Neural progenitor cell (in vitro differentiated cells): ENCODE data around the gene KRT2. TPM values are rescaled to one million over a fixed set of nuclear protein-coding genes. Genes with fewer than 3 reads are reported as not detected.

Experiments used
- DNase-seq: peaks from one replicate; pipeline ENCODE4 v3.0.0-alpha.2; 2016; ENCODE audit warnings: low spot score
- H2AFZ ChIP-seq: fragments of 200-600 bp; sonication (generic); replicated peaks from 2 replicates; pipeline ENCODE4 v1.6.1; 2016; ENCODE audit warnings: antibody characterized with exemption
- H3F3A ChIP-seq: fragments of 200-600 bp; sonication (generic); 2 replicates; pipeline ENCODE4 v1.6.1; 2016; ENCODE audit warnings: antibody characterized with exemption, low read depth
- H3K27ac ChIP-seq: fragments of 200-600 bp; sonication (generic); 2 replicates; pipeline ENCODE4 v1.5.1; 2016; ENCODE audit warnings: mild to moderate bottlenecking
- H3K27me3 ChIP-seq: fragments of 200-600 bp; sonication (generic); 2 replicates; pipeline ENCODE4 v1.6.1; 2016; ENCODE audit warnings: mild to moderate bottlenecking, moderate library complexity
- H3K36me3 ChIP-seq: fragments of 200-600 bp; sonication (generic); 2 replicates; pipeline ENCODE4 v1.5.1; 2016
- H3K4me1 ChIP-seq: fragments of 200-600 bp; sonication (generic); 2 replicates; pipeline ENCODE4 v1.6.1; 2016; ENCODE audit warnings: mixed run types
- H3K4me2 ChIP-seq: fragments of 200-600 bp; sonication (generic); 2 replicates; pipeline ENCODE4 v1.6.1; 2016
- H3K4me3 ChIP-seq: fragments of 200-600 bp; sonication (generic); 2 replicates; pipeline ENCODE4 v1.5.1; 2016
- H3K79me2 ChIP-seq: fragments of 200-600 bp; sonication (generic); 2 replicates; pipeline ENCODE4 v1.6.1; 2016; ENCODE audit warnings: low read depth
- H3K9ac ChIP-seq: fragments of 200-600 bp; sonication (generic); 2 replicates; pipeline ENCODE4 v1.6.1; 2016
- H3K9me3 ChIP-seq: fragments of 200-600 bp; sonication (generic); 2 replicates; pipeline ENCODE4 v1.5.1; 2016; ENCODE audit warnings: low read depth
- H4K20me1 ChIP-seq: fragments of 200-600 bp; sonication (generic); 2 replicates; pipeline ENCODE4 v1.6.1; 2016; ENCODE audit warnings: low read depth
- H3K27ac Mint-ChIP-seq: 3 replicates; pipeline ENCODE4 v1.8.0; 2021; ENCODE audit warnings: mixed read lengths
- H3K27me3 Mint-ChIP-seq: 2 replicates; pipeline ENCODE4 v1.8.0; 2022; ENCODE audit warnings: low read depth, mild to moderate bottlenecking, inconsistent platforms, moderate library complexity, mixed read lengths; ENCODE audit not compliant: insufficient read depth
- H3K36me3 Mint-ChIP-seq: 3 replicates; pipeline ENCODE4 v1.8.0; 2021; ENCODE audit warnings: mixed read lengths
- H3K4me1 Mint-ChIP-seq: 3 replicates; pipeline ENCODE4 v1.8.0; 2021; ENCODE audit warnings: mixed read lengths
- H3K4me3 Mint-ChIP-seq: 3 replicates; pipeline ENCODE4 v1.8.0; 2021; ENCODE audit warnings: mild to moderate bottlenecking, moderate library complexity, mixed read lengths
- H3K9me3 Mint-ChIP-seq: 3 replicates; pipeline ENCODE4 v1.8.0; 2020; ENCODE audit warnings: mixed read lengths
- EZH2 ChIP-seq: fragments of 200-600 bp; sonication (generic); IDR thresholded peaks from 2 replicates; pipeline ENCODE4 v1.6.1; 2017; ENCODE audit warnings: antibody characterized with exemption, mild to moderate bottlenecking, moderate library complexity
- EZH2phosphoT487 ChIP-seq: fragments of 200-600 bp; sonication (generic); IDR thresholded peaks from 2 replicates; pipeline ENCODE4 v1.6.1; 2017; ENCODE audit warnings: antibody characterized with exemption
- total RNA-seq: library from RNA; depleted of rRNA; stranded (reverse); fragments of >200 nt; gene quantifications from 2 replicates; pipeline ENCODE4 v1.2.3, GENCODE V29; 2015; ENCODE audit warnings: low replicate concordance
- TF ChIP-seq, protein P1 (sequence below): fragments of 200-600 bp; sonication (generic); IDR thresholded peaks from 2 replicates; pipeline ENCODE4 v1.5.1; 2017; ENCODE audit warnings: antibody characterized with exemption, mild to moderate bottlenecking

Gene KRT2
- total RNA-seq, 1 donor from 2014 or later = not detected

DNA sequence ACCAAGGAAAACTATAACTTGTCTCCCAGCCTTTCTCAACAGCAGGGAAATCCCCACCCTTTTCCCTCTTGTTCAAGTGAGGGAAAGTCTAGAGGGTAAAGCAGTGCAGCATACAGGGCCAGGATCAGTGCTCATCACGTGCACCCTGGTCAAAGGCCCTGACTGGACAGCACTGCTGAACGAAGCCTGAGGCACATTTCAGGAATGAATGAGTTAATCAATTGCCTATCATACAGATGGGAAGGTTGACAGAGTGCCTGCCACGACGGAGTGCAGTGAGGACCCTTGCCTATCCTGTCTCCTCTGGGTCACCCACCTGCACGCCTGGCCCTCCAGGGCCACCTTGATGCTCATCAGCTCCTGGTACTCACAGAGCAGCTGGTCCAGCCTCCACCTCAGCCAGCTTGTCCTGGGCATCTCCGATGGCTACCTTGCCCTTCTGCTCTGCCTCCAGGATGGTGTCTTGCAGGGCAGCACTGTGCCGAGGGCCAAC lies 22.0 kb downstream of the KRT2 start:
- no peaks in the 10 kb centered on the region for H3K9me3 ChIP-seq
- H3K27ac Mint-ChIP-seq = no peak overlapping the region
- no peaks in the 10 kb centered on the region for H3K36me3 Mint-ChIP-seq
- no peak overlapping the region for H3K4me3 ChIP-seq
- peaks cover 9% of the 10 kb centered on the region for H3K27me3 Mint-ChIP-seq
- TF ChIP-seq EZH2 (no peak), EZH2phosphoT487 (no peak)
- TF ChIP-seq, protein P1, sequence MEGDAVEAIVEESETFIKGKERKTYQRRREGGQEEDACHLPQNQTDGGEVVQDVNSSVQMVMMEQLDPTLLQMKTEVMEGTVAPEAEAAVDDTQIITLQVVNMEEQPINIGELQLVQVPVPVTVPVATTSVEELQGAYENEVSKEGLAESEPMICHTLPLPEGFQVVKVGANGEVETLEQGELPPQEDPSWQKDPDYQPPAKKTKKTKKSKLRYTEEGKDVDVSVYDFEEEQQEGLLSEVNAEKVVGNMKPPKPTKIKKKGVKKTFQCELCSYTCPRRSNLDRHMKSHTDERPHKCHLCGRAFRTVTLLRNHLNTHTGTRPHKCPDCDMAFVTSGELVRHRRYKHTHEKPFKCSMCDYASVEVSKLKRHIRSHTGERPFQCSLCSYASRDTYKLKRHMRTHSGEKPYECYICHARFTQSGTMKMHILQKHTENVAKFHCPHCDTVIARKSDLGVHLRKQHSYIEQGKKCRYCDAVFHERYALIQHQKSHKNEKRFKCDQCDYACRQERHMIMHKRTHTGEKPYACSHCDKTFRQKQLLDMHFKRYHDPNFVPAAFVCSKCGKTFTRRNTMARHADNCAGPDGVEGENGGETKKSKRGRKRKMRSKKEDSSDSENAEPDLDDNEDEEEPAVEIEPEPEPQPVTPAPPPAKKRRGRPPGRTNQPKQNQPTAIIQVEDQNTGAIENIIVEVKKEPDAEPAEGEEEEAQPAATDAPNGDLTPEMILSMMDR = no peak
- no peak overlapping the region for H3K4me3 Mint-ChIP-seq
- no peaks in the 10 kb centered on the region for H3K4me1 ChIP-seq
- H4K20me1 ChIP-seq = no peaks in the 10 kb centered on the region
- H3K27me3 ChIP-seq = no peaks in the 10 kb centered on the region
- no peaks in the 10 kb centered on the region for H3K79me2 ChIP-seq
- DNase-seq = no peak
- no peaks in the 10 kb centered on the region for H3F3A ChIP-seq
- H3K4me1 Mint-ChIP-seq = peaks cover 3% of the 10 kb centered on the region
- H3K27ac ChIP-seq = no peak overlapping the region
- no peaks in the 10 kb centered on the region for H3K9me3 Mint-ChIP-seq
- H3K4me2 ChIP-seq = no peak overlapping the region
- H3K36me3 ChIP-seq = no peaks in the 10 kb centered on the region
- no peak overlapping the region for H2AFZ ChIP-seq
- no peak overlapping the region for H3K9ac ChIP-seq

DNA sequence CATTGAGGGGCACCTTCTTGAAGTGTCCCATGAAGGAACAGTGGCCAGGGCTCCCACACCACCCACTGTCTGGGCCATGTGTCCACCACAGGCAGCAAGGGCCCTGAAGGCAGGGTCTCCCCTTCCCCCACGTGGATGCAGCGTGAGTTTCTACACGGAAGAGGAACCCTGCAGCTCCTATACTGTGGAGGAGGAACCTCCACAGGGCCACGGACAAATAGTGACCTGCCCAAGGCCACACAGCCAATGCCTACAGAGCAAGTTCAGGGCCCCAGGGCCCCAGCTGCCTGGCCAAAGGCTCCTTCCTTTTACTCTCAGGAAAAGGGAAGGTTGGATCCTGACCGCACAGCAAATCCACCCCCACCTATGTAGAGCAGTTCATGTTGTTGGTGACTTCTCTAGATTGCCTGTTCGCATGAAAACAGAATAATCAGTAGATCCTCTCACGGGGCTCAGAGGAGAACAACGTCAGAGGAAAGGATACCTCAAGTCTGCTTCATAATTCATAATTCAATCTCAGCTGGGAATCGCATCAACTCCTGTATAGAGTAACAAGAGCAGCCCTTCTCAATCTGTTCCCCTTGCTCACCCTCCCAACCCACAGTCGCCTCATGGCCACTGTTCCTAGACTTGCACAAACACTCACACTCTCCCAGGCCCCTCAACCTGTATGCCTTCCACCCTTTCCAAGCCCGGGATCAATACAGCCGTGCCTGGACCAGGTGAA lies 22.6 kb downstream of the KRT2 start:
- Histone ChIP-seq H3K27ac (no peak overlapping the region), H3K9ac (no peak overlapping the region), H3K27me3 (no peaks in the 10 kb centered on the region), H3K9me3 (no peaks in the 10 kb centered on the region), H3K4me1 (no peaks in the 10 kb centered on the region), H3K4me2 (no peak overlapping the region), H3K4me3 (no peak overlapping the region), H3K36me3 (no peaks in the 10 kb centered on the region), H3F3A (no peaks in the 10 kb centered on the region), H4K20me1 (no peaks in the 10 kb centered on the region), H3K79me2 (no peaks in the 10 kb centered on the region), H2AFZ (no peak overlapping the region)
- H3K4me3 Mint-ChIP-seq = no peak overlapping the region
- H3K4me1 Mint-ChIP-seq = peaks cover 3% of the 10 kb centered on the region
- H3K27me3 Mint-ChIP-seq = peaks cover 9% of the 10 kb centered on the region
- TF ChIP-seq EZH2phosphoT487 (no peak), EZH2 (no peak)
- TF ChIP-seq, protein P1 = no peak
- H3K36me3 Mint-ChIP-seq = no peaks in the 10 kb centered on the region
- DNase-seq = no peak
- H3K27ac Mint-ChIP-seq = no peak overlapping the region
- H3K9me3 Mint-ChIP-seq = no peaks in the 10 kb centered on the region

DNA sequence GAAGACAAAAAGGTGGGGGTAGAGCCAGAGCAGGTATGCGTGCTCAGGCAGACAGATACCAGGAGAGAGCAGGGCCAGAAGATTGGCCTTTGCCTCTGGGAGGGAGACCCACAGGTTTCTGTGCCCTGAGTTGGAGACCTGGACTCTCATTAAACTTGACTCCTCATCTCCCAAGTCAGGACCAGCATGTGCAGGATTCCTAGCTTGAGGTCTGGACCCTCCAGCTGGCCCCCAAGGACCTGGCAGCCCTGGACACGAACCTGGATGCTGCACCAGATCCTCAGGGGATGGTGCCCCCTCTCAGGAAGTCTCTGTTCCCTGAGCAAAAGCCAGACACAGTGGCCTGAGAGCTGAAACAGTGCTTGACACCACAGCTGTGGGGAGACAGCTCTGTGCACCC lies 23.2 kb downstream of the KRT2 start:
- H3K36me3 ChIP-seq = no peaks in the 10 kb centered on the region
- no peaks in the 10 kb centered on the region for H4K20me1 ChIP-seq
- H3K4me2 ChIP-seq = no peak overlapping the region
- no peak overlapping the region for H3K4me3 ChIP-seq
- H3K9me3 ChIP-seq = no peaks in the 10 kb centered on the region
- H2AFZ ChIP-seq = no peak overlapping the region
- Mint-ChIP-seq H3K27me3 (peaks cover 6% of the 10 kb centered on the region), H3K4me3 (no peak overlapping the region), H3K27ac (no peak overlapping the region), H3K4me1 (peaks cover 3% of the 10 kb centered on the region), H3K36me3 (no peaks in the 10 kb centered on the region), H3K9me3 (no peaks in the 10 kb centered on the region)
- no peak overlapping the region for H3K9ac ChIP-seq
- no peaks in the 10 kb centered on the region for H3K79me2 ChIP-seq
- H3K4me1 ChIP-seq = no peaks in the 10 kb centered on the region
- H3F3A ChIP-seq = no peaks in the 10 kb centered on the region
- TF ChIP-seq, protein P1 = no peak
- TF ChIP-seq EZH2 (no peak), EZH2phosphoT487 (no peak)
- no peak for DNase-seq
- H3K27me3 ChIP-seq = no peaks in the 10 kb centered on the region
- no peak overlapping the region for H3K27ac ChIP-seq
